Brain microvascular endothelial cell (primary cell): ENCODE measurements around the gene EFR3B.

Source experiments
- DNase-seq: peaks from one replicate; pipeline ENCODE4 v3.0.0-alpha.2; 2020
- H3K27ac ChIP-seq: fragments of 250-450 bp; sonication (Bioruptor Pico); 2 replicates; pipeline ENCODE4 v1.5.1; 2020; ENCODE audit warnings: mild to moderate bottlenecking, moderate library complexity
- H3K27me3 ChIP-seq: fragments of 250-450 bp; sonication (Bioruptor Pico); replicated peaks from 2 replicates; pipeline ENCODE4 v1.5.1; 2020; ENCODE audit warnings: mild to moderate bottlenecking
- H3K36me3 ChIP-seq: fragments of 250-450 bp; sonication (Bioruptor Pico); replicated peaks from 2 replicates; pipeline ENCODE4 v1.5.1; 2020; ENCODE audit warnings: mild to moderate bottlenecking
- H3K4me3 ChIP-seq: 2 replicates; pipeline ENCODE4 v1.5.1; 2011; ENCODE audit warnings: low read depth, mild to moderate bottlenecking, control low read depth, low read length, moderate library complexity
- CTCF ChIP-seq: IDR thresholded peaks from 2 replicates; pipeline ENCODE4 v1.5.1; 2011; ENCODE audit warnings: low read depth, mild to moderate bottlenecking, moderate library complexity, low read length, control low read depth, inconsistent platforms; ENCODE audit errors: missing control alignments
- in situ Hi-C: cut with HindIII; loops from 2 replicates; pipeline ENCODE4 v1.10.0; 2017; ENCODE audit warnings: low sequenced_read_pairs, low pct_ligation_motif_present

Gene EFR3B

GRCh38 chr2:25076749-25077148, 34.9 kb downstream of the EFR3B start:
- Histone ChIP-seq H3K27ac (no peak overlapping the region), H3K27me3 (peaks cover 40% of the 10 kb centered on the region), H3K36me3 (no peaks in the 10 kb centered on the region), H3K4me3 (no peak overlapping the region)
- DNase-seq = no peak
- in situ Hi-C loops = no loop called here
- no peak for TF ChIP-seq CTCF

- Histone ChIP-seq H3K4me3 (no peak overlapping the region), H3K27me3 (peaks cover 48% of the 10 kb centered on the region), H3K36me3 (no peaks in the 10 kb centered on the region), H3K27ac (no peak overlapping the region)
- no peak for TF ChIP-seq CTCF
- no peak for DNase-seq
- in situ Hi-C loops = no loop called here
These were observed 35.9 kb downstream of the EFR3B start for GRCh38 chr2:25077789-25078169.

GRCh38 chr2:25078170-25079049, 36.5 kb downstream of the EFR3B start:
- no peak for TF ChIP-seq CTCF
- peak; percentile 54 for DNase-seq
- Histone ChIP-seq H3K27ac (no peak overlapping the region), H3K27me3 (peaks cover 52% of the 10 kb centered on the region), H3K36me3 (no peaks in the 10 kb centered on the region), H3K4me3 (no peak overlapping the region)
- in situ Hi-C loops = no loop called here

GRCh38 chr2:25079050-25079635, 37.3 kb downstream of the EFR3B start:
- H3K27ac ChIP-seq = no peak overlapping the region
- no peaks in the 10 kb centered on the region for H3K36me3 ChIP-seq
- in situ Hi-C loops = no loop called here
- H3K4me3 ChIP-seq = no peak overlapping the region
- peaks cover 57% of the 10 kb centered on the region for H3K27me3 ChIP-seq
- no peak for DNase-seq
- no peak for TF ChIP-seq CTCF

GRCh38 chr2:25081237-25081790, 39.4 kb downstream of the EFR3B start:
- Histone ChIP-seq H3K27me3 (peaks cover 42% of the 10 kb centered on the region), H3K27ac (no peak overlapping the region), H3K36me3 (no peaks in the 10 kb centered on the region), H3K4me3 (no peak overlapping the region)
- DNase-seq = no peak
- no peak for TF ChIP-seq CTCF
- in situ Hi-C loops = no loop called here
